Prostate gland (tissue), 2 donors: Measurements from ENCODE around the gene TLE6.

Experiments
- CTCF ChIP-seq, 4 experiments: fragments of 200-600 bp in 2 of 4; fragments of 450-650 bp in 2 of 4; sonication (generic) in 2 of 4; IDR thresholded peaks; 1 replicate in 3 of 4; 2 replicates in 1 of 4; pipeline ENCODE4 v1.5.1; 2016 to 2019; ENCODE audit warnings: antibody characterized with exemption in 4 of 4, mild to moderate bottlenecking in 2 of 4, moderate library complexity in 2 of 4
- POLR2A ChIP-seq: fragments of 450-650 bp; IDR thresholded peaks from one replicate; pipeline ENCODE4 v1.6.1; 2016; ENCODE audit warnings: antibody characterized with exemption, mild to moderate bottlenecking
- POLR2AphosphoS5 ChIP-seq: sonication (generic); formaldehyde crosslinking; IDR thresholded peaks from one replicate; pipeline ENCODE4 v1.6.1; 2017; ENCODE audit warnings: antibody characterized with exemption

- no peak for TF ChIP-seq CTCF (IDR thresholded peaks at IDR 0.05)
- no peak for TF ChIP-seq POLR2A
- no peak for TF ChIP-seq POLR2AphosphoS5
These were observed 4.5 kb downstream of the TLE6 start for GRCh38 chr19:2981898-2982297.
